GM19397 (cell line): Measurements from ENCODE around the gene ADGRL3.

ENCODE experiments used
- ATAC-seq: cut with Tn5 transposase; IDR thresholded peaks from one replicate; pipeline ENCODE4 v1.9.1; 2021; ENCODE audit warnings: mild to moderate bottlenecking, moderate library complexity; ENCODE audit not compliant: unreplicated experiment

Gene ADGRL3

DNA sequence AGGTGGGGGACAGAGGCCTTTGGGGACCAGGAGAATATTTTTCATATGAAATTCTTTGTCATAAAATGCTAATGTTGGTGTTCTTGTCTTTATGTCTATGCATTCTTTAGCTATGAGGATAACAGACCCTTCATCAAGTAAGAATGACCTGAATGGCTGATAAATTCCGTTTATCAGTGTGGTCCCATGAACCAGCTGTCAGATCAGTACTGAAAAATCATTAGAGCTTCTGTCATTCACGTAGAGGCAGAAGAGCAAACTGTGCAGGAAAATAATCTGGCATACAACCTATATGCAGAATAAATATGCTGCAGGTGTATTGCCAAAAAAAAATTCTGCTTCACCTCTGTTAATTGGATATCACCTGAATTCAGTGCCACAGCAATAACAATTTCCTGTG, 828.6 kb downstream of the ADGRL3 start:
- no peak for ATAC-seq

DNA sequence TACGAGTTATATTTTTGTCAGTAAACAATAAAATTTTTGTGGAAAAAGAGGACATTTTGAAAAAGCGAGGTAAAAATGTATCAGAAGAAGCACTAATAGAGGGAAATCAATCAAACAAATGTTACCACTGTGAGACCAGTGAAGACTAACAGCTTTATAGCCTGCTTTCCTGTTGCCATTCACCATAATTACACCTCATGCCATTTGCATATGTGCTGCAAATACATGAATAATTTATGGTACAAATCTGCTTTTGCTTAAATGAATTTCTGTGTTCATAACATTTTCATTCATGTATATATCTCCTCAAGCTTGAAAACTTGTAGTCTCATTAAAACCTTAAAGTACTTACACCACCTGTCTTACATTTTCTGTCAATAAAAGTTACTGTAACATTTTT, 830.8 kb downstream of the ADGRL3 start:
- no peak for ATAC-seq

DNA sequence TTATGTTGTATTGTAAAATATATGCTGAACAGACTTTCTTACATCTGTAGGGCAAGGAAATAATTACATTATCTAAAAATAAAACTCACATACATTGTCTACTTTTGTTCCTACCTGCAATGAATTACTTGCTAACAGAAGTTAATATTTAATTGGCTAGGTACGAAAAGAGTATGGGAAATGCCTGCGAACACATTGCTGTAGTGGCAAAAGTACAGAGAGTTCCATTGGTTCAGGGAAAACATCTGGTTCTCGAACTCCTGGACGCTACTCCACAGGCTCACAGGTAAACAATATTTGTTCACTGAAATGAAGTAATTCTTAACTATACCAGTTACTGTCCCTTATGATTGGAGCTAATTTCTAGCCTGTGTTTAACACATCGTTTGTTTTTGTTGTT, 837.4 kb downstream of the ADGRL3 start:
- ATAC-seq: no peak

DNA sequence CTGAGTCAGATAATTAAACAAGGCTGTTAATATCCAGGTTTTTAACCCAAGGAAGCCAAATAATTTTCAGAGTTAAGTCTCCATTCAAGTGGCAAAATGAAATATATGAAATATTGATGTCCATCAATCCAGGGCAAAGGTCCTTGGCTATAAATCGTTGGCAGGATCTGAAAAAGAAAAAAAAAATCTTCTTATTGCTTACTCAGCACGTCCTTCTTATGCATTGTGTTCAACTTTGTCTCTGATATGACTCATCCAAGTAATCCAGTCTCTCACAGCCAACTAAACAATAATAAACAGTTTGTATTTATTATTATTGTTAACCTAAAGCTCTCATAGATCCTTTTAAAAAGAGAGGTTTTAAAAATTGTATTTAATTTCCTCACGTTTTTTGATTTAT, 851.2 kb downstream of the ADGRL3 start:
- no peak for ATAC-seq

DNA sequence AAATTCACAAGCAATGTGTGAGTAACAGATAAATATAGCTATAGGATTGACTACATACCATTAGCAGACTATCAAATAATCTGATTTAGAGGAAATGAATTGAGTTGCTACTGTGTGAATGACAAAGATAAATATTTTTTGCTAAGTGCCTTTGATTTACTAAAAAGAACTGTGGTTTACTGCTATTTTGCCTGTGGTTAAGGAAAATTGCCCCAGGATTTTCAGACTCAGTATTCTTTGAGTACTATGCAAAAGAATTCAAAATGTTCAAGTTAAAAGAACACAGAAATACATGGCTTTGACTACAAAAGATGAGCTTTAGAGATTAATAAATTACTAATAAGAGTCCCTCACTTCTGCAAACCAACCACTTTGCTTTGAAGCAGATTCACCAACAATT, 853.8 kb downstream of the ADGRL3 start:
- ATAC-seq: no peak

DNA sequence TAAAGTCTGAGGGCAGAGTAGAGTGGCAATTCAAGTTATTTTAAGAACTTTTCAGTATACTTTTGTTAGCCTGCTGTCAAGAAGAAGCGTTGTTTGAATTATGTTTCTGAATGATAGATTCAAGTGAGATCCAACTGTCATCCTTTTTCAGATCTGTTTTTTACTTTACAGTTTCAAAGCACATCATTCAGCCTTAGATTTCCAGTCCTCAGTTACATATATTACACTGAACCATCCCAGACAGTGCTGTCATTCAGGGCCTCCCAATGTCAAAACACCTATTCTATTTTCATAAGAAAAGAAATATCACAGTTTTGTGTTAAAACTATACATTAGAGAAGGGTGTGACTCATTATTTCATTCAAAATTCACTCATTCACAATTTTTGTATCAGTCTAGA, 856.9 kb downstream of the ADGRL3 start:
- ATAC-seq: no peak

DNA sequence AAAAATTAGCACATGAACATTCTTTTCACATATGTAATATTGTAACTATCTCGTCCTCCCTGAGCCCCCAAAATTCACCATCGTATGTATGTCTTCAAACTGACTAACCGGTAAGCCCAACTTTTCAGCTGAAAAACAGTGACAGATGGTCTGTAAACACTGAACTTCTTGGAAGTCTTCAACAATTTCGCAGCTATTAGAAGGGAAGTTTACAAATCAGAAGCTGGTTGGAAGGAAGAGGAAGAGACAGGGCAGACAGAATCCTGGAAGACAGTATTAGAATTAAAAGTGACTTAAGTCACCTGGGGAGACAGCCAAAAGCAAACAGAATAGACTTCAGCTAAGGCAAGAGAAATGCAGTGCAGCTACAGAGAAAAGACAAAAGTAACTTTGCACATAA, 858.4 kb downstream of the ADGRL3 start:
- ATAC-seq: no peak

DNA sequence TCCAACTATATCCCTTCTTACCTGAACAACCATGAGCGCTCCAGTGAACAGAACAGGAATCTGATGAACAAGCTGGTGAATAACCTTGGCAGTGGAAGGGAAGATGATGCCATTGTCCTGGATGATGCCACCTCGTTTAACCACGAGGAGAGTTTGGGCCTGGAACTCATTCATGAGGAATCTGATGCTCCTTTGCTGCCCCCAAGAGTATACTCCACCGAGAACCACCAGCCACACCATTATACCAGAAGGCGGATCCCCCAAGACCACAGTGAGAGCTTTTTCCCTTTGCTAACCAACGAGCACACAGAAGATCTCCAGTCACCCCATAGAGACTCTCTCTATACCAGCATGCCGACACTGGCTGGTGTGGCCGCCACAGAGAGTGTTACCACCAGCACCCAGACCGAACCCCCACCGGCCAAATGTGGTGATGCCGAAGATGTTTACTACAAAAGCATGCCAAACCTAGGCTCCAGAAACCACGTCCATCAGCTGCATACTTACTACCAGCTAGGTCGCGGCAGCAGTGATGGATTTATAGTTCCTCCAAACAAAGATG, 870.2 kb downstream of the ADGRL3 start:
- no peak for ATAC-seq

DNA sequence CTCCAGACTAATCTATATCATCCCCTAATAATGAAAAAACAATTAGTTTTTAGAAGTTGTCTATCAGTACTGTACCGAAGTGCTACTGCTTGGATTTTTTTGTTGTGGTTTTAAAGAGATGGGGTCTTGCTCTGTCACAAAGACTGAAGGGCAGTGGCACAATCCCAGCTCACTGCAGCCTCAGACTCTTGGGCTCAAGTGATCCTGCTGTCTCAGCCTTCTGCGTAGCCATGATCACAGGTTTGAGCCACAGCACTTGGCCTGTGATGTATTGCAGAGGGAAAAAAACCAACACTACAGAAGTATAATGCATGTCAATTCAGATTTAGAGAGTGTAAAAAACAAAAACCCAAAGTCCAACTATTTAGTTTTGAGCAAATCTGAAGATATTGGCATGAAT, 875.0 kb downstream of the ADGRL3 start:
- no peak for ATAC-seq

DNA sequence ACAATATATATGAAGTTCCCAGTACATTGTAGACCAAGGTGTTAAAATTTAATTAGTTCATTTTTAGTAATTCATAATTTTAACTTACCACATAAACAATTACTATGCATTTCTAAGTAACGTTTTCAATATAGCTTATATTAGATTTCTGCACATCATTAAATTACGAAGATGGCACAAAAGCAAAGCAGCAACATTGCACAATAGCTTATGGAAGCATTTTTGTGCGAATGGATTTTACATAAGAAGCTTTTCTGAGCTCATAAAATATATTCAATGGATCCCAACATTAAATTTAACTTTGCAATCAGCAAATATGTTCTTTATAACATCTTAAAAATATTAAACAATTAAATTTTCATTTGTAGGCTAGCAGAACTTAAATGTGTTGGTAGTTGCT, 875.4 kb downstream of the ADGRL3 start:
- ATAC-seq: no peak

DNA sequence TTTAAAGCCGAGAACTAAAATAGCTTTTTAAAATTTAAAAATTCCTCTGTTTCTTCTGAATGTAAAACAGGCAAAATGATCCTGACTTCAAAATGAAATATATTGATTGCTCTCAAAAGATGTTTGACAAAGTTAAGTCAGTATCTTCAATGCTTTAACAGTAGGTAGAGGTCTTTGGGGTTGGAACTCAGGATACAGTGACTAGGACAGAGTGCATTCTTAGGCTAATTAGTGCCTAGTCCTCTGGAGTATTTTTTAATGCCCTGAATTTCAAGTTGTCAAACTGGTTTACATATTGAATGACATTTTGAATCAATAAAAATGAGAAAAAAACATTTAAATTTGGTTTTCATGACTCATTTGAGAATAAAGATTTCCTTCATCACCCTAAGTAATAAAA, 877.3 kb downstream of the ADGRL3 start:
- ATAC-seq: no peak

DNA sequence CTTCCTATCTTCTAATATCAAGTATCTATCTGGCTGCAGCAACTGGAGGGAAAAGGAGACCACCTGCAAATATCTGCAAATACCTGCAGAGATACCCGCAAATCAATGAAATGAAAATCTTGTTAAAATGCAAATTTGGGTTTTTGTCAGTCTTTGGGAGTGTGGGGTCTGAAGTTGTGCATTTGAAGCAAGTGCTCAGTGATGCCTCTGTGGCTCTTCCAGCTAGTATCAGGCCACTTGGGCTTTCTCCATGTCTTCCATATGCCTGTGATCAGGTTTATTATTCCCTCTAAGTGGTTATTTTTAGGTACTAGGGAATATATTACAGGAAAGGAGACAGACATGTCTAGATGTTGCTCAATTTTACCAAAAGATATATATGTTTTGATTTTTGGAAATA, 880.3 kb downstream of the ADGRL3 start:
- no peak for ATAC-seq

DNA sequence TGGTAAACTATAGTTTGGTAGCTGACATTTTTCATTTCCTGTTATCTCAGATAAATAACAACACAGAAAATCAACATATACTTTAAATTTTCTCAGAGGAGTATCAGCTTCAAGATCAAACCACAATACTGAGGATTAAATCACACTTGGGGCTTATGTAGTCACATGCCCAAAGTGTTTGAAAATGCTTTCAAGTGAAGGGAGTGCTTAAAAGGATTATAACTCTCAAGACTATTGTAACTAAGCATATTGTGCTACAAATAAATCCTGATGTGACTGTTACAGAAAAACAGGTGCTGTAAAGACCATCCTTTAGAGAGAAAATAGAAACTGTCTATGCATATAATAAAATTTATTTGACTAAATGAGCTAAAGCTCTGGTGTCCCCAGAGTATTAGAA, 887.6 kb downstream of the ADGRL3 start:
- no peak for ATAC-seq

DNA sequence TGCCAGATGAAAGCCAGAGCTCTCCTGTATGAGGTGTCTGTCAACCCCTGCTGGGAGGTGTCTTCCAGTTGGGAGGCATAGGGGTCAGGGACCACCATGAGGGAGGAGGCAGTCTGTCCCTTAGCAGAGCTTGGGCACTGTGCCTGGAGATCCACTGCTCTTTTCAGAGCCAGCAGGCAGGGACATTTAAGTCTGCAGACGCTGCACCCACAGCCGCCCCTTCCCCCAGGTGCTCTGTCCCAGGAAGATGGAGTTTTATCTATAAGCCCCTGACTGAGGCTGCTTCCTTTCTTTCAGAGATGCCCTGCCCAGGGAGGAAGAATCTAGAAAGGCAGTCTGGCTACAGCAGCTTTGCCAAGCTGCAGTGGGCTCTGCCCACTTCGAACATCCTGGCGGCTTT, 893.6 kb downstream of the ADGRL3 start:
- ATAC-seq: no peak

DNA sequence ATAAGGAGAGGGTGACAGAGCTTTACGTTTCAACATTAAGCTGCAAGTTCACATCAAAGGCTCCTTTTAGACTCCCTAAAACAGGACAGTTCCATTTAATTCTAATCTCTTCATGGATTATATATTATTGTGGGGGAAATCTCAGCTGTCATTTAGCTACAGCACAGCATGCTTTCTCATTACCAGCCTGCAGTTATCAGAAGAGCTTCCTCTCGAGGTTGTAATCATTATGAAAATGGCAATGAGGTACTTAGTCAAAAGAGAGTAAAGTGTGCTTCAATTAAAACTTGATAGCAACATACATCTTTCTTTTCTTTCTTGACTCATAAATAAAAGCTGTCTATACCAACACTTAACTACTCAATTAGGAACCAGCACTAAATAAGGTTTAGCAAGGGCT, 896.8 kb downstream of the ADGRL3 start:
- ATAC-seq: no peak

DNA sequence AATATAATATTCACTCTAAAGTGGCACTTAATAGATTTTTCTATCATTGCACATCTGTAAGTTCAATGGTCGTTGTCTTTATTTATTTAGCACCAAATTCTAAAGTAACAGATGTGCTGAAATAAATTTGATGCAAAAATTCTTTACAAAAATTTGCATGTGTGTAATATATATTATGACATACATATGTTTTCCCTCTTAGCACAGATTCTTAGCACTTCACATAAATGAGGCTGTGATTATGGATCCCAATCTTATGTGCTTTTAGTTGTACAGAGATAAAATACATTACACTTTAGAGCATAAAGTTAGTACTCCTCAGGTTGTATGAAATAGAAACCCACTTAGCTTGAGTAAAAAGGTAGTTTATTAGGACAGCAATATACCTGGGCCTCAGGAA, 915.1 kb downstream of the ADGRL3 start:
- no peak for ATAC-seq

DNA sequence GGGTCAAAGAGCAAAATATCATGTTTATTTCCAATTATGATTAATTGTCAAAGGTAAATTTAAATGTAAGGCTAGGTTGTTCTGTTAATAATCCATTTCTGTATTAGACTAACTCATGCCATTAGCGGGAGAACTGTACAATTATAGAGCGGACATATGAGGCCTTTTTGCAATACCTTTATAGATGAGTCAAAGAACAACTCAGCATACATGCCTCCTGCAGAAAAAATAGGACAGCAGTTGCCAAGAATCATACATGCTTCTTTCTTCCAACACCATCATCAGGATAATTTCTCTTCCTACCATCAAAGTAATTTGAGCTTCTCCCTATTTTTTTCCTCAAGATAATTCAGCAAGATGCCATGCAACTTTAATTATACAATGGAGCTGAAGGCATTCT, 917.8 kb downstream of the ADGRL3 start:
- ATAC-seq: no peak

DNA sequence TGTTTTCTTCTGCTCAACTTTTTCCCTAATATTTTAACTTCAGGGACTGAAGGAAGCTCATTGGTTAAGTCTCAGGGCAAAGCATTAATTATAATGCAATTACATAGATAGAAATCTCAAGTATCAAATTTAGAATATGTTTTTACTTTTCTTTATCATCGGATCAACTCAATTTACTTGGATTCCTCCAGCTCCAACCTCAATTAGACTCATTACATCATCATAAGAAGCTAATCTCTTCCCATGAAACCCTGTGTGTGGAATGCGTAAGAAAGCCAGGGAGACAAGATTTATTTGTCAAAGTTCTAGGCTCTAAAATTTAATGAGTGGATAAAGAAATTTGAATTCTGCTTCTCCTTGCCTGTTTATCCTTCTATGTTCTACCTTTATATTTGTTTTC, 918.4 kb downstream of the ADGRL3 start:
- no peak for ATAC-seq

DNA sequence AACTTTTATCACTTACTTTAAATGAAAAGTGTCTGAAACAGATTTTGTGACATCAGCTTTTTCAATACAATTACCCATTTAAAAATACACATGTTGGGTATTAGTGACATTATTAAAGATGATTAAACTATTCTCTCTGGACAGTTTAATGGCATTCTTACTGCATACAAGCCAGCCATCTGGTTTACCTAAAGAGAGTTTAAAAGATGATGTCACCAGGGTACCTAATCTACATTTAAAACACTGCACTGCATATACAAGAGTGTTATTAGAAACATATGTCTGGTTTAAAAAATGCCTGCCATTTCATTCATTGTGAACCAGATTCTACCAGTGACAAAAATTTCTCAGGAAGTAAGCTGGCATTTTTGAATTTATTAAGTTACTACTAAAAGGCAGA, 919.1 kb downstream of the ADGRL3 start:
- ATAC-seq: no peak

DNA sequence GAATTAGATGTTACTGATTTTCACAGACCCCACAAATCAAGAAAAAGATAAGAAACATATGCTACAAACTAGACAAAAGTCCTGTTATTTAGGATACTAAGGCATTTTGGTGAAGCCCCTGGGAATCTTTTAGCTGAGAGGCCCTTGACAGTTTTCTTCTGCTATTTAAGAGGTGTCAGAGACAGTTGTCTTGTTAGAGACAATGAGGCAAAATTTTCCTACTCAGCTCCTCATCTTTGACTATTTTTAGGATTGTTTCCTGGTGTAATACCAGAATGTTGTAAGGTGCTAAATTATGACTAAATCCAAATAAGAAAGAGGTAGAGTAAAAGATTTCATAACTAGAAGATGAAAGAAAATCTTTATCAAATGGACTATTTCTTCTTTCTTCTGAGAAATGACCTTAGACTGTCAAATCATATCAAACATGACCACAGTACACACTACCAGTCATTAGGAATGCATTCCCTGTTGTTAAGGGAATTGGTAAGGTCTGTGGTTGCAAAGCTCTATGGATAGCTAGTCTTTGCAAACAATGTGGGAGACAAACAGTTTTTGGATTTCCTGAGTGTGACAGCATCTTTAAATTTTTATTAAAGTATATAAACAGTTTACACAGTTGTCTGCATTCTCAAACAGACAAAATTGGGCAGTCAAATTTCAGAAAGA, 926.1 kb downstream of the ADGRL3 start:
- no peak for ATAC-seq
